ENCODE data around the gene LMAN2L. TPM values are rescaled to one million over a fixed set of nuclear protein-coding genes. Genes with fewer than 3 reads are reported as not detected.

The LMAN2L gene
- total and polyA plus RNA-seq, 2 of the 8 experiments (the other 6 are each of a cell fraction or from before 2014, with no cell fraction given) = 14.3 to 17.6 TPM

GRCh38 chr2:96771796-96772618 is 32.1 kb upstream of the LMAN2L start:
- Histone ChIP-seq H3K4me3 (ENCODE audit: extremely low read depth in 1 of 4, insufficient read depth in 2 of 4, low read depth in 3 of 4, low read length in 4 of 4) (no peak overlapping the region), H4K20me1 (replicated peaks in 1 of 2; ENCODE audit: control insufficient read depth in 1 of 2, insufficient read depth in 2 of 2, low read length in 2 of 2) (peaks cover 0 to 6% of the 10 kb centered on the region in 2 experiments), H3K79me1 (ENCODE audit: low read depth, low read length) (peaks cover 10% of the 10 kb centered on the region), H2BK5ac (ENCODE audit: low read depth, low read length) (peak overlapping the region; percentile 24; the same call in 1 of the 2 replicates), H3K79me2 (ENCODE audit: control insufficient read depth in 1 of 2, insufficient read depth in 2 of 2, low read length in 2 of 2) (peaks cover 0 to 7% of the 10 kb centered on the region in 2 experiments; a peak in 1 of 4 replicates), H3K4ac (replicated peaks; ENCODE audit: insufficient read length, low read depth, low read length) (no peak overlapping the region), H3K14ac (ENCODE audit: insufficient read length) (no peak overlapping the region), H4K5ac (ENCODE audit: insufficient read length, low read depth, low read length) (no peak overlapping the region), H3K23ac (ENCODE audit: insufficient read length) (peak overlapping the region; percentile 39), H2BK15ac (ENCODE audit: low read length) (no peak overlapping the region), H3K18ac (ENCODE audit: extremely low read depth, low read length) (no peak overlapping the region; the same call in 1 of the 2 replicates), H2BK12ac (ENCODE audit: low read depth, low read length) (peak overlapping the region; percentile 39; the same call in 1 of the 2 replicates), H3K4me1 (replicated peaks in 1 of 4; ENCODE audit: control insufficient read depth in 3 of 4, insufficient read depth in 4 of 4, low read length in 3 of 4) (peaks cover 0 to 4% (median 0%) of the 10 kb centered on the region in 4 experiments; a peak in 3 of 7 replicates), H3K9ac (replicated peaks in 1 of 4; ENCODE audit: extremely low read depth in 1 of 4, low read depth in 3 of 4, low read length in 3 of 4) (no peak overlapping the region), H2AK5ac (ENCODE audit: low read depth, low read length) (no peak overlapping the region), H3K9me3 (ENCODE audit: insufficient read depth in 2 of 2, low read depth in 1 of 2, low read length in 1 of 2) (no peaks in the 10 kb centered on the region), H3K56ac (replicated peaks; ENCODE audit: insufficient read length, low read depth, low read length) (no peak overlapping the region), H3K27ac (ENCODE audit: low read depth, low read length) (no peak overlapping the region), H3K23me2 (ENCODE audit: low read depth, low read length) (no peaks in the 10 kb centered on the region), H2BK20ac (ENCODE audit: low read length) (no peak overlapping the region), H4K8ac (ENCODE audit: extremely low read depth, insufficient read depth, low read length) (no peak overlapping the region), H3K36me3 (ENCODE audit: control insufficient read depth in 2 of 4, insufficient read depth in 4 of 4, low read length in 3 of 4) (no peaks in the 10 kb centered on the region), H3K27me3 (replicated peaks in 1 of 4; ENCODE audit: control insufficient read depth in 3 of 4, extremely low read depth in 1 of 4, insufficient read depth in 3 of 4, low read length in 3 of 4) (no peaks in the 10 kb centered on the region), H2AFZ (ENCODE audit: low read length) (no peak overlapping the region), H3K4me2 (ENCODE audit: insufficient read depth in 1 of 2, low read depth in 2 of 2, low read length in 2 of 2) (no peak overlapping the region), H4K91ac (replicated peaks; ENCODE audit: insufficient read length, low read length) (no peak overlapping the region), H2BK120ac (replicated peaks; ENCODE audit: low read depth, low read length) (no peak overlapping the region)
- POLR2A ChIA-PET (ENCODE audit: partially characterized antibody) = no interaction called here
- CTCF ChIA-PET (ENCODE audit: partially characterized antibody) = interaction anchor here (1.5 kb wide), 1 partner anchor 10 kb away, joined by 4 read pairs; no protein-coding TSS in a partner anchor
- no peak for FAIRE-seq
- 93% methylated on average over 20 of the region's 20 CpGs; no CpG with 5 or more reads in 1 of the 2 experiments for whole genome bisulfite sequencing, 2 experiments (ENCODE audit: extremely low coverage in 1 of 2, insufficient coverage in 1 of 2, insufficient read length in 1 of 2, insufficient replicate concordance in 2 of 2, low coverage in 1 of 2, low lambda C conversion rate in 2 of 2, missing lambda C conversion rate in 1 of 2)
- no peak for DNase-seq (ENCODE audit: low read depth in 1 of 2, low spot score in 2 of 2)
- TF ChIP-seq SIRT6 (IDR thresholded peaks at IDR 0.05; ENCODE audit: low read length) = no peak

Data from H1 (cell line).